ENCODE data around the gene FAM110D.
A peak's percentile ranks its signal among the peaks of the same experiment; 100 is the strongest.

FAM110D gene

GRCh38 chr1:26130695-26131094, 28.2 kb upstream of the FAM110D start:
- DNase-seq = no peak

- DNase-seq = no peak
Measured at GRCh38 chr1:26132128-26132833, 26.6 kb upstream of the FAM110D start.

GRCh38 chr1:26132834-26133167, 26.1 kb upstream of the FAM110D start:
- DNase-seq = no peak

- no peak for DNase-seq
Measured at GRCh38 chr1:26134466-26134865, 24.4 kb upstream of the FAM110D start.

- no peak for DNase-seq
Measured at GRCh38 chr1:26138974-26139558, 19.8 kb upstream of the FAM110D start.

- DNase-seq = no peak
Measured at GRCh38 chr1:26142159-26142558, 16.7 kb upstream of the FAM110D start.

- peak; percentile 84 for DNase-seq
Measured at GRCh38 chr1:26145041-26145959, 13.6 kb upstream of the FAM110D start.

- no peak for DNase-seq
Measured at GRCh38 chr1:26145960-26146294, 13.0 kb upstream of the FAM110D start.

GRCh38 chr1:26148887-26149286, 10.0 kb upstream of the FAM110D start:
- no peak for DNase-seq

- DNase-seq = no peak
Measured at GRCh38 chr1:26153966-26154532, 4.8 kb upstream of the FAM110D start.

- no peak for DNase-seq
Measured at GRCh38 chr1:26154750-26155149, 4.1 kb upstream of the FAM110D start.

- DNase-seq = no peak
Measured at GRCh38 chr1:26155370-26156284, 3.3 kb upstream of the FAM110D start.

GRCh38 chr1:26156285-26157038, 2.4 kb upstream of the FAM110D start:
- DNase-seq = no peak

- DNase-seq = no peak
Measured at GRCh38 chr1:26158271-26158907, 490 bp upstream of the FAM110D start.

- DNase-seq = no peak
Measured at GRCh38 chr1:26159743-26160039, 812 bp downstream of the FAM110D start.

GRCh38 chr1:26160527-26161414, 1.9 kb downstream of the FAM110D start:
- DNase-seq = no peak

- DNase-seq = peak; percentile 40
Measured at GRCh38 chr1:26161415-26162219, 2.7 kb downstream of the FAM110D start.

- DNase-seq = no peak
Measured at GRCh38 chr1:26162220-26162709, 3.4 kb downstream of the FAM110D start.

- DNase-seq = no peak
Measured at GRCh38 chr1:26163684-26164035, 4.8 kb downstream of the FAM110D start.

All from midbrain (tissue), 1 donor.